ENCODE measurements around the gene MON1A.
A peak's percentile ranks its signal among the peaks of the same experiment; 100 is the strongest.

Gene MON1A

GRCh38 chr3:49889296-49889695 is 40.3 kb downstream of the MON1A start:
- DNase-seq (ENCODE audit: low read depth): no peak

GRCh38 chr3:49886922-49887265 is 42.7 kb downstream of the MON1A start:
- DNase-seq (ENCODE audit: low read depth): no peak

- no peak for DNase-seq (ENCODE audit: low read depth)
Measured at GRCh38 chr3:49883998-49884397, 45.6 kb downstream of the MON1A start.

GRCh38 chr3:49882166-49882565 is 47.4 kb downstream of the MON1A start:
- no peak for DNase-seq (ENCODE audit: low read depth)

- DNase-seq (ENCODE audit: low read depth): no peak
Measured at GRCh38 chr3:49880581-49881315, 48.9 kb downstream of the MON1A start.

- no peak for DNase-seq (ENCODE audit: low read depth)
Measured at GRCh38 chr3:49879721-49880120, 49.9 kb downstream of the MON1A start.

- DNase-seq (ENCODE audit: low read depth): no peak
Measured at GRCh38 chr3:49878686-49879085, 50.9 kb downstream of the MON1A start.

- no peak for DNase-seq (ENCODE audit: low read depth)
Measured at GRCh38 chr3:49877716-49878115, 51.9 kb downstream of the MON1A start.

- DNase-seq (ENCODE audit: low read depth): no peak
Measured at GRCh38 chr3:49876567-49876966, 53.0 kb downstream of the MON1A start.

- no peak for DNase-seq (ENCODE audit: low read depth)
Measured at GRCh38 chr3:49873623-49874022, 56.0 kb downstream of the MON1A start.

- DNase-seq (ENCODE audit: low read depth): no peak
Measured at GRCh38 chr3:49872801-49873281, 56.8 kb downstream of the MON1A start.

- DNase-seq (ENCODE audit: low read depth): no peak
Measured at GRCh38 chr3:49871531-49872153, 58.0 kb downstream of the MON1A start.

- peak; percentile 13 for DNase-seq (ENCODE audit: low read depth)
Measured at GRCh38 chr3:49869525-49870126, 60.0 kb downstream of the MON1A start, which contains the start of gene CAMKV. CAMKV (minus strand) TSS chr3:49869906; CDS start chr3:49862388, 7,518 bp downstream.

GRCh38 chr3:49868862-49869466 is 60.6 kb downstream of the MON1A start:
- no peak for DNase-seq (ENCODE audit: low read depth)

GRCh38 chr3:49867871-49868321 is 61.7 kb downstream of the MON1A start:
- DNase-seq (ENCODE audit: low read depth): no peak

GRCh38 chr3:49867400-49867799 is 62.2 kb downstream of the MON1A start:
- no peak for DNase-seq (ENCODE audit: low read depth)

GRCh38 chr3:49865198-49865784 is 64.3 kb downstream of the MON1A start:
- DNase-seq (ENCODE audit: low read depth): no peak

- no peak for DNase-seq (ENCODE audit: low read depth)
Measured at GRCh38 chr3:49864505-49864904, 65.1 kb downstream of the MON1A start.

- DNase-seq (ENCODE audit: low read depth): no peak
Measured at GRCh38 chr3:49859576-49860305, 69.9 kb downstream of the MON1A start.

All from activated T-cell treated with anti-CD3 and anti-CD28 coated beads for 1 hour (primary cell).